ENCODE results near the gene DOK6.

DOK6 gene

DNA sequence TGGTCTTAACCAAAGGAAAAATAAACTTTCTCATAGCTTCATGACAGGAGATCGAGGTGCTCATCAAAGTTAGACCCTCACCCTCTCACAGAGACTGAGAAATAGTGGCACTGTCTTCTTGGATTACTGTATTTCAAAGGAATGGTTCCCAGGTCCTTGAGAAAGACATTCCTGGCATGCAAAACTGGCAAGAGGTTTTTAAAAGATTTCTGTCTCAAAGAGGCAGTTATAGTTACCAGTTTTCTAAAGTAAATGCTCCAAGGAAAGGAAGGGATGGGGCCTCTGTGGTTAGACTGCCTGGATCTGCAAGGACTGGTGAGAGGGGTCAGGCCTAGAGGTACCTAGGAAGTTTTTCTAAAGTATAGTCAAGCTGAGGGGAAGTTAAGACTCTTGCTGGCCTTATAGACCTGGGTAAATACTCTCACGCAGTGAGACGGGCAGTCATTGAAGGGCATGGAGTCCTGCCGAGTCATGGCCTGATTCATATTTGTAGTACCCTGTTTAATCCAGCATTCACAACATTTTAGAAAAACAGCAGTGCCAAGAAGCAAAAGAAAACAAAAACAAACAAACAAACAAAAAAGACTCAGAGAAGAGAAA, 226.1 kb downstream of the DOK6 start:
- Histone ChIP-seq H3K36me3 (replicated peaks) (no peaks in the 10 kb centered on the region), H3K4me3 (ENCODE audit: low read depth, low read length) (no peak overlapping the region), H3K27ac (no peak overlapping the region), H3K27me3 (replicated peaks) (no peaks in the 10 kb centered on the region)
- in situ Hi-C loops (cut with HindIII; ENCODE audit: low pct_ligation_motif_present, low sequenced_read_pairs) = no loop called here
- DNase-seq = no peak
- TF ChIP-seq, protein P1, sequence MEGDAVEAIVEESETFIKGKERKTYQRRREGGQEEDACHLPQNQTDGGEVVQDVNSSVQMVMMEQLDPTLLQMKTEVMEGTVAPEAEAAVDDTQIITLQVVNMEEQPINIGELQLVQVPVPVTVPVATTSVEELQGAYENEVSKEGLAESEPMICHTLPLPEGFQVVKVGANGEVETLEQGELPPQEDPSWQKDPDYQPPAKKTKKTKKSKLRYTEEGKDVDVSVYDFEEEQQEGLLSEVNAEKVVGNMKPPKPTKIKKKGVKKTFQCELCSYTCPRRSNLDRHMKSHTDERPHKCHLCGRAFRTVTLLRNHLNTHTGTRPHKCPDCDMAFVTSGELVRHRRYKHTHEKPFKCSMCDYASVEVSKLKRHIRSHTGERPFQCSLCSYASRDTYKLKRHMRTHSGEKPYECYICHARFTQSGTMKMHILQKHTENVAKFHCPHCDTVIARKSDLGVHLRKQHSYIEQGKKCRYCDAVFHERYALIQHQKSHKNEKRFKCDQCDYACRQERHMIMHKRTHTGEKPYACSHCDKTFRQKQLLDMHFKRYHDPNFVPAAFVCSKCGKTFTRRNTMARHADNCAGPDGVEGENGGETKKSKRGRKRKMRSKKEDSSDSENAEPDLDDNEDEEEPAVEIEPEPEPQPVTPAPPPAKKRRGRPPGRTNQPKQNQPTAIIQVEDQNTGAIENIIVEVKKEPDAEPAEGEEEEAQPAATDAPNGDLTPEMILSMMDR (IDR thresholded peaks at IDR 0.05; ENCODE audit: low read depth, low read length, missing control alignments) = no peak

DNA sequence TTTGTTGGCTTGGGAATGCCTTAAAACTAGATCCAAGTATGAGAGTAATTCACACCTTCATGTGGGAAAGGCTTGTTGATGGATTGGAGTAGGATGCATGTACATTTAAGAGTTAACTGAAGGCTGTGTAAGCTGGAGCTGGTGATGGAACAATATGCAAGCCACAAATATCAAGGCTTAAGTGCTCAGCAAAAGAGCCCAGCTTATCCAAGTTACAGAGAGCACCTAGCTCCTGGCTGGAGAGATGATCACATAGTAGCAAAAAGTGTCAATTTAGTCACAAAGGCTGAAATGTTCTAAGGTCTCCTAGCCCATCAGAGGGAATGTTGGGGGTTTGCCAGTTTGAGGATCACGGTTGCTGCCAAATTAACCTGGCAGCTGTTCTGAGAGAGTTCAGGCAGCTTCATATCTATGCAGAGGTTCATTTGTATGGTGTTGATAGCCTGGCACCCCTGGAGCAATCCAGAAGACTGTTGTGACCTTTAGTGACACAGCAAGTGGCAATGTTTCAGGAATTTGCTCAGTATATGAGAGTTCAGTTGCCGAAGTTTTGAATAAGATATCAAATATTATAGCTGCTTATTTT, 228.2 kb downstream of the DOK6 start:
- in situ Hi-C loops (cut with HindIII; ENCODE audit: low pct_ligation_motif_present, low sequenced_read_pairs) = no loop called here

DNA sequence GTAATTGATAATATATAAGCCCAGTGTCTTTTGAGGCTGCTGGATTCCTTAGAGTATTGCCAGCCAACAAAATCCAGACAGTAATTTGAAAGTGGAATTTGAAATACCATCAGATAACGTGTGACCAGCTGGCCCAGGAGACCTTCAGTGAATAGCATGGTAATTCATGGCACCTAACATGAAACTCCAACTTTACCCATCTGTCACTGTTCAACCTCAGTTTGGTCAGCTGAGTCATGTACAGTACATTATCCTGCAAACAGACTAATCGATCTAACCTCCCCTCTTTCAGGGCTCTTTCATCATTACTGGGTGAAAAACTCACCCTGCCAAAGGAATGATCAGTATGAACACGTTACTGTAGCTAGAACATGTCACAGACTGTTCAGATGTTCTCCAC, 230.6 kb downstream of the DOK6 start:
- TF ChIP-seq, protein P1 (IDR thresholded peaks at IDR 0.05; ENCODE audit: low read depth, low read length, missing control alignments) = no peak
- Histone ChIP-seq H3K36me3 (replicated peaks) (no peaks in the 10 kb centered on the region), H3K27me3 (replicated peaks) (no peaks in the 10 kb centered on the region), H3K27ac (no peak overlapping the region), H3K4me3 (ENCODE audit: low read depth, low read length) (no peak overlapping the region)
- in situ Hi-C loops (cut with HindIII; ENCODE audit: low pct_ligation_motif_present, low sequenced_read_pairs) = no loop called here
- DNase-seq = no peak

More for the DNA sequence above, 228.2 kb downstream of the DOK6 start:
- TF ChIP-seq, protein P1 (IDR thresholded peaks at IDR 0.05; ENCODE audit: low read depth, low read length, missing control alignments) = no peak
- no peak for DNase-seq
- no peaks in the 10 kb centered on the region for H3K27me3 ChIP-seq (replicated peaks)
- no peak overlapping the region for H3K27ac ChIP-seq
- H3K4me3 ChIP-seq (ENCODE audit: low read depth, low read length) = no peak overlapping the region
- H3K36me3 ChIP-seq (replicated peaks) = no peaks in the 10 kb centered on the region

DNA sequence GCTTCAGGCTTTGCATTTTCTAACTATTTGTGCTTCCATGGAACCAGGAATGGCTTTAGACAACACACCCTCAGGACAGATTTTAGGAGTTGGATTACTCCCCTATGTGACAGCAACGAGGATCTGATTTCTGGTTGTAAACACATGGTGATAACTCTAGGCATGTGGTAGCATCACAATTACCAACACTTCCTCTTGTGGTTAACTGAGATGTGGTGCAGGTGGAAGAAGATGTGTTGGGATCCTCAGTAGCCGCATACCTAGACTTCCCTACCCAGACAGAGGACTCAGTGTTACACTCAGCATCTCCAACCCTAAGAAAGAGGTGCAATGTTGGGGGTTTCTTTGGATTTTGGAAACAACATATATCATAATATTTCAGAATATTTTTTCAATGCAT, 234.8 kb downstream of the DOK6 start:
- H3K36me3 ChIP-seq (replicated peaks) = no peaks in the 10 kb centered on the region
- no peak for DNase-seq
- TF ChIP-seq, protein P1 (IDR thresholded peaks at IDR 0.05; ENCODE audit: low read depth, low read length, missing control alignments) = no peak
- H3K27ac ChIP-seq = no peak overlapping the region
- H3K27me3 ChIP-seq (replicated peaks) = no peaks in the 10 kb centered on the region
- H3K4me3 ChIP-seq (ENCODE audit: low read depth, low read length) = no peak overlapping the region
- in situ Hi-C loops (cut with HindIII; ENCODE audit: low pct_ligation_motif_present, low sequenced_read_pairs) = no loop called here

DNA sequence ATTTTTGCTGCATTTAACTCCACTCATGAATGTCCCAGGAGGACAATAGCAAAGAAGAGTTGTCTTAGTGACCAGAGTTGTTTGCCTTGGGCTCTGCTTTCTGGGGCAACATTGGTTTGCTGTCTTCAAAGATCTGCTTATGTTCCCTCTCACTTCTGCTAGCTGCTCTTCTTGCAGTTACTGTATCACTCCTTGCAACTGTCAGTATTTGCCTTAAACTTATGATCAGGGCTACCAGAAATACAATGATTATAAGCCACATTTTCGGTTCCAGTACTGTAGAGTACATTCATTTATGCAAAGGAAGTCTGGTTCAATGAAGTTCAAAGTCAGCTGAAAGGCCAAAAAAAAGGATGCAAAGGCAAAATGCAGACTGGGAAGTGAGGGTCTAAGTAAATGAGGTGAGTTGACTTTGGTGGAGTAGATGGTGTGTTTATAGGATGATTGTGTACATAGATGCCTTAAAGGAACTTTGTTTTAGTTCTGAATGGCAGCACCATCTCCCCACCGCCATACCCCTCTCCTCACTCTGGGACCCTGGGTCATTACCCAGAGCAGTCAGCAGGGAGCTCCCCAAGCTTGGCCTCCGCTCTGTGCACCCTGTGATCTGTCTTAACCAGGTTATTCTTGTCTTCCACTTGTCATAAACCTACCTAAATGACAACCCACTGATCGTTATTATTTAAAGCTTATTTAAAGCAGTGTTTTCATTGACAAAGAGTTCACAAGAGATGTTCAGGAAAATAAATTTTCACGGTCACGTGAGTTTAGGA, 236.0 kb downstream of the DOK6 start:
- no peak overlapping the region for H3K27ac ChIP-seq
- no peak for DNase-seq
- in situ Hi-C loops (cut with HindIII; ENCODE audit: low pct_ligation_motif_present, low sequenced_read_pairs) = no loop called here
- H3K36me3 ChIP-seq (replicated peaks) = no peaks in the 10 kb centered on the region
- H3K27me3 ChIP-seq (replicated peaks) = no peaks in the 10 kb centered on the region
- H3K4me3 ChIP-seq (ENCODE audit: low read depth, low read length) = no peak overlapping the region
- TF ChIP-seq, protein P1 (IDR thresholded peaks at IDR 0.05; ENCODE audit: low read depth, low read length, missing control alignments) = peak; percentile 26

Measured in brain microvascular endothelial cell (primary cell).